ENCODE data around the gene CLDN4. TPM values are rescaled to one million over a fixed set of nuclear protein-coding genes. Genes with fewer than 3 reads are reported as not detected.

Gene CLDN4
- total and polyA plus RNA-seq, 2 experiments from 2014 or later = 570 to 909 TPM

DNA sequence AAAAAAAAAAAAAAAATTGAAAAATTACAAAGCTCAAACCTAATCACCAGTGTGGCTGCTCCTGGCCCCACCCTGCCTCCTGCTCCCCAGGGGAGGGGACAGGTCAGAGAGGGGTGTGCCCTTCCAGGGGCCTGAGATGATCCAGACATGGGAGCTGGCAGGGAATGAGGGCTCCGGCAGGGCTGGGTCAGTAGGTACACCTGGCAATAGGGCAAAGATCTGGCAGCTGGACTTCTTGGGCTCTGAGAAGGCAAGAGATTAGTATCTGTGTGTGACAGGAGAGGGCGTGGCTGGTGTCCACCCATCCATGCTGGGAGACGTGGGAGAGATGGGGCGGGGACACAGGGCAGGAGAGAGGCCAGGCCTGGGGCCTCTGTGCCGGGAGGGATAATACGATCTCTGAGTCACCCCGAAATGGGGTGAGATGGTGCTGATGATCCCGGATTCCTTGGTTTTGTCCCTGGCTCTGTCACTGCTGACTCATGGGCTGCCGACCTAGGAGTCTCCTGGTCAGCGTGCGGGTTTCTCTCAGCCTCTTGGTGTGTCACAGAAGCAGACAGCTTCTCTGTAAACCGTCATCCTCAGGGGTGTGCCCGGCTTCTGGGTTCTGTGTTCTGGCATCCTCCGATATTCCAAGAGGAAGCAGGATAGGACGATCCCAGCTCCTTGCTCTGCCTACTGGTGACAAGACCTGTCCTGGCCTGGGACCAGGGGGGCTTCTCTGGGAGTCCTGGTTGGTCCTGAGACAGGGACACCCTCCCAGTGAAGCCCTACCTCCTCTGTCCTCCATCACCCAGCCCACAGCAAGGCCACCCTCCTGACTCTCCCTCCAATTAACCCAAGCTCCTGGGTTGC, 8.2 kb upstream of the CLDN4 start:
- Histone ChIP-seq H3K79me2 (no peaks in the 10 kb centered on the region), H2AFZ (no peak overlapping the region), H3K4me3 (no peak overlapping the region), H3K9me2 (replicated peaks; ENCODE audit: insufficient read depth) (no peaks in the 10 kb centered on the region), H3K27me3 (no peaks in the 10 kb centered on the region), H3K4me1 (ENCODE audit: insufficient read depth) (peaks cover 23% of the 10 kb centered on the region), H4K20me1 (ENCODE audit: insufficient read depth, poor library complexity, severe bottlenecking) (no peaks in the 10 kb centered on the region), H3K36me3 (replicated peaks; ENCODE audit: insufficient read depth, low read depth) (no peaks in the 10 kb centered on the region), H3K27ac (peak overlapping the region; percentile 94), H3K4me2 (peak overlapping the region; percentile 55), H3K9me3 (ENCODE audit: low read depth) (no peaks in the 10 kb centered on the region)
- TF ChIP-seq, protein P1, sequence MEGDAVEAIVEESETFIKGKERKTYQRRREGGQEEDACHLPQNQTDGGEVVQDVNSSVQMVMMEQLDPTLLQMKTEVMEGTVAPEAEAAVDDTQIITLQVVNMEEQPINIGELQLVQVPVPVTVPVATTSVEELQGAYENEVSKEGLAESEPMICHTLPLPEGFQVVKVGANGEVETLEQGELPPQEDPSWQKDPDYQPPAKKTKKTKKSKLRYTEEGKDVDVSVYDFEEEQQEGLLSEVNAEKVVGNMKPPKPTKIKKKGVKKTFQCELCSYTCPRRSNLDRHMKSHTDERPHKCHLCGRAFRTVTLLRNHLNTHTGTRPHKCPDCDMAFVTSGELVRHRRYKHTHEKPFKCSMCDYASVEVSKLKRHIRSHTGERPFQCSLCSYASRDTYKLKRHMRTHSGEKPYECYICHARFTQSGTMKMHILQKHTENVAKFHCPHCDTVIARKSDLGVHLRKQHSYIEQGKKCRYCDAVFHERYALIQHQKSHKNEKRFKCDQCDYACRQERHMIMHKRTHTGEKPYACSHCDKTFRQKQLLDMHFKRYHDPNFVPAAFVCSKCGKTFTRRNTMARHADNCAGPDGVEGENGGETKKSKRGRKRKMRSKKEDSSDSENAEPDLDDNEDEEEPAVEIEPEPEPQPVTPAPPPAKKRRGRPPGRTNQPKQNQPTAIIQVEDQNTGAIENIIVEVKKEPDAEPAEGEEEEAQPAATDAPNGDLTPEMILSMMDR (IDR thresholded peaks at IDR 0.05; ENCODE audit: poor library complexity) = no peak
- TF ChIP-seq EZH2 (IDR thresholded peaks at IDR 0.05; ENCODE audit: borderline replicate concordance) = no peak
- peak; percentile 91 for DNase-seq (ENCODE audit: low spot score)
- WGBS (ENCODE audit: low lambda C conversion rate, missing lambda C conversion rate) = 49% methylated on average over 13 of the region's 15 CpGs

DNA sequence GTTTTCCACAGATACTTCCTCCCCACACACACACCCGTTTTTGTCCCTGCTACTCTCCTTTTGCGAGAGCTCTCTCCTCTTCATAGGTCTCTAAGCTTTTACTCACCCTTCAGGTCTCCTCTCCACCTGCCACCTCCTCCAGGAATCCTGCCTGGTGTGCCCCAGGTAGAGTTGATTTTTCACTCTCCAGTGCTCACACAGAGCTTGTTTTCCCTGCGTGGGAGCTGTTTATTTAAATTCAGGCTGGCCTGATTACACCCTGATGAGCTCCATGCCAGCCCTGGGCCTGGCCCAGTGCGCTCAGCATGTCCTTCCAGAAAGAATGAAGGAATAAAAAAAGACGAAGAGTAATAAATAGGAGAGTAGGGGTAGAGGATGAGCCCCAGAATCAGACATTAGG, 7.5 kb upstream of the CLDN4 start:
- TF ChIP-seq EZH2phosphoT487 (IDR thresholded peaks at IDR 0.05; ENCODE audit: low read depth, severe bottlenecking, unreplicated experiment) (no peak), EZH2 (IDR thresholded peaks at IDR 0.05; ENCODE audit: borderline replicate concordance) (no peak)
- TF ChIP-seq, protein P1 (IDR thresholded peaks at IDR 0.05; ENCODE audit: poor library complexity) = no peak
- H3K36me3 ChIP-seq (replicated peaks; ENCODE audit: insufficient read depth, low read depth) = no peaks in the 10 kb centered on the region
- peak overlapping the region; percentile 94 for H3K27ac ChIP-seq
- peaks cover 26% of the 10 kb centered on the region for H3K4me1 ChIP-seq (ENCODE audit: insufficient read depth)
- H3K4me3 ChIP-seq = no peak overlapping the region
- H3K9me3 ChIP-seq (ENCODE audit: low read depth) = no peaks in the 10 kb centered on the region
- H4K20me1 ChIP-seq (ENCODE audit: insufficient read depth, poor library complexity, severe bottlenecking) = no peaks in the 10 kb centered on the region
- H3K4me2 ChIP-seq = peak overlapping the region; percentile 55
- no peaks in the 10 kb centered on the region for H3K9me2 ChIP-seq (replicated peaks; ENCODE audit: insufficient read depth)
- no peaks in the 10 kb centered on the region for H3K79me2 ChIP-seq
- no peak for DNase-seq (ENCODE audit: low spot score)
- H2AFZ ChIP-seq = no peak overlapping the region
- H3K27me3 ChIP-seq = no peaks in the 10 kb centered on the region
- WGBS (ENCODE audit: low lambda C conversion rate, missing lambda C conversion rate) = 77% methylated on average over 5 of the region's 5 CpGs

DNA sequence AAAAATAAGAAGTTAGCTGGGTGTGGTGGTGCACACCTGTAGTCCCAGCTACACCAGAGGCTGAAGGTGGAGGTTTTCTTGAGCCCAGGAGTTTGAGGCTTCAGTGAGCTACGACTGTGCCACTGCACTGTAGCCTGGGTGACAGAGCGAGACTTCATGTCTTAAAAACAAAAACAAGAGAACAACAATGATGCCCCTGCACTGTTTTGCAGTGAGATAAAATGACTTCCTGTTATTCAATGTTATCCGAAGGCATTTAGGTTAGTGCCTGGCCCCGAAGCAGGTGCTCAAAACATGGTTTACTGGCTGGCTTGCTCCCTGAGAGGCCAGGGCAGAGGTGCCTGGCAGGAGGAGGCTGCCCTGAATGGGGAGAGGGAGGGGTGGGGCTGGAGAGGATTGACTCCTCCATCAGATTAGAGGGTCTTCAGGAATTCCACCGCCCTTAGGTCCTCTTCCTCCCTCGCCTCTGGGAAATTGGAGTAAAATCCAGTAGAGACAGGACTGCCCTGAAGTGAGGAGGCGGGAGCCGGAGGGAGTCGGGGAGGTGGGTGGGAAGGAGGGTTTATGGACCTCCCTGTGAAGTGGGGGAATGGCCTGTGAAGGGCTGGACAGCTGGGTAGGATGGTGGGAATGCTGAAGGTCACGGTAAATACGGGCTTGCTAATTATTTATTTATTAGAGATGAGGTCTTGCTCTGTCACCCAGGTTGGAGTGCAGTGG, 6.8 kb upstream of the CLDN4 start:
- no peak for DNase-seq (ENCODE audit: low spot score)
- Histone ChIP-seq H2AFZ (no peak overlapping the region), H3K9me3 (ENCODE audit: low read depth) (no peaks in the 10 kb centered on the region), H3K36me3 (replicated peaks; ENCODE audit: insufficient read depth, low read depth) (no peaks in the 10 kb centered on the region), H3K4me1 (ENCODE audit: insufficient read depth) (peaks cover 32% of the 10 kb centered on the region), H4K20me1 (ENCODE audit: insufficient read depth, poor library complexity, severe bottlenecking) (no peaks in the 10 kb centered on the region), H3K9me2 (replicated peaks; ENCODE audit: insufficient read depth) (no peaks in the 10 kb centered on the region), H3K4me3 (no peak overlapping the region), H3K79me2 (no peaks in the 10 kb centered on the region), H3K27ac (peak overlapping the region; percentile 94), H3K4me2 (no peak overlapping the region), H3K27me3 (no peaks in the 10 kb centered on the region)
- no peak for TF ChIP-seq EZH2 (IDR thresholded peaks at IDR 0.05; ENCODE audit: borderline replicate concordance)
- TF ChIP-seq EZH2phosphoT487 (IDR thresholded peaks at IDR 0.05; ENCODE audit: low read depth, severe bottlenecking, unreplicated experiment) = no peak
- TF ChIP-seq, protein P1 (IDR thresholded peaks at IDR 0.05; ENCODE audit: poor library complexity) = no peak
- WGBS (ENCODE audit: low lambda C conversion rate, missing lambda C conversion rate) = 84% methylated on average over 8 of the region's 11 CpGs
